Tibial nerve (tissue), 3 donors: Measurements from ENCODE around the gene ATE1.

ENCODE experiments used
- CTCF ChIP-seq, 5 experiments: fragments of 200-600 bp in 3 of 5; fragments of 450-650 bp in 2 of 5; sonication (generic) in 3 of 5; IDR thresholded peaks; one replicate each; pipeline ENCODE4 v1.5.1; 2016 to 2019; ENCODE audit warnings: antibody characterized with exemption in 5 of 5, mild to moderate bottlenecking in 3 of 5, moderate library complexity in 2 of 5
- POLR2A ChIP-seq, 2 donors: fragments of 450-650 bp; IDR thresholded peaks; one replicate each; pipeline ENCODE4 v1.6.1; 2017; ENCODE audit warnings: antibody characterized with exemption in 2 of 2, mild to moderate bottlenecking in 2 of 2, moderate library complexity in 2 of 2

DNA sequence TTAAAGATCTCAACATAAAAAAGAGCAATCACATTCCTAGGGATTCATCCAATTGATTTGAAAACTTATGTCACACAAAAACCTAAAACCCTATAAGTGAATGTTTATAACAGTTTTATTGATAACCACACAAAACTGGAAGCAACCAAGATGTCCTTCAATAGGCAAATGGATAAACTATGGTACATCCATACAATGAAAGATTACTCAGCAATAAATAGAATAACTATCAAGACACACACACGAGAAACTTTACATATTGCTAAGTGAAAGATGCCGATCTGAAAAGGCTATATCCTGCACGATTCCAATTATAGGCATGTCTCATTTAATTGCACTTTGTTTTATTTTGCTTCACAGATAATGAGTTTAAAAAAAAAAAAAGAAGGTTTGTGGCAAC is 83.3 kb downstream of the ATE1 start:
- TF ChIP-seq POLR2A (IDR thresholded peaks at IDR 0.05) = no peak
- TF ChIP-seq CTCF (IDR thresholded peaks at IDR 0.05) = no peak
